ENCODE data around the gene RASSF10.

RASSF10 gene

GRCh38 chr11:12995188-12995587, 13.9 kb upstream of the RASSF10 start:
- no peak for DNase-seq

GRCh38 chr11:12995823-12996222, 13.3 kb upstream of the RASSF10 start:
- DNase-seq = no peak

- no peak for DNase-seq
Observed at GRCh38 chr11:12997168-12997567, 11.9 kb upstream of the RASSF10 start.

- DNase-seq = no peak
Observed at GRCh38 chr11:12998336-12998735, 10.8 kb upstream of the RASSF10 start.

GRCh38 chr11:12999597-12999996, 9.5 kb upstream of the RASSF10 start:
- DNase-seq = no peak

- DNase-seq = no peak
Observed at GRCh38 chr11:13000116-13000515, 9.0 kb upstream of the RASSF10 start.

- DNase-seq = no peak
Observed at GRCh38 chr11:13000721-13001120, 8.4 kb upstream of the RASSF10 start.

- no peak for DNase-seq
Observed at GRCh38 chr11:13003736-13004493, 5.2 kb upstream of the RASSF10 start.

GRCh38 chr11:13007182-13008060, 1.7 kb upstream of the RASSF10 start:
- no peak for DNase-seq

GRCh38 chr11:13008061-13008435, 1.1 kb upstream of the RASSF10 start:
- no peak for DNase-seq

GRCh38 chr11:13009476-13009920, 382 bp downstream of the RASSF10 start:
- DNase-seq = no peak

- DNase-seq = no peak
Observed at GRCh38 chr11:13009921-13010748, 1.0 kb downstream of the RASSF10 start.

GRCh38 chr11:13010749-13011465, 1.8 kb downstream of the RASSF10 start:
- no peak for DNase-seq

GRCh38 chr11:13011466-13012055, 2.4 kb downstream of the RASSF10 start:
- DNase-seq = no peak

- DNase-seq = no peak
Observed at GRCh38 chr11:13012056-13012661, 3.0 kb downstream of the RASSF10 start.

- no peak for DNase-seq
Observed at GRCh38 chr11:13013054-13013488, 4.0 kb downstream of the RASSF10 start.

GRCh38 chr11:13015753-13016152, 6.6 kb downstream of the RASSF10 start:
- DNase-seq = no peak

GRCh38 chr11:13016415-13016814, 7.3 kb downstream of the RASSF10 start:
- no peak for DNase-seq

GRCh38 chr11:13019313-13019712, 10.2 kb downstream of the RASSF10 start:
- no peak for DNase-seq

- no peak for DNase-seq
Observed at GRCh38 chr11:13023423-13023822, 14.3 kb downstream of the RASSF10 start.

- DNase-seq = no peak
Observed at GRCh38 chr11:13026722-13027121, 17.6 kb downstream of the RASSF10 start.

GRCh38 chr11:13028322-13028721, 19.2 kb downstream of the RASSF10 start:
- DNase-seq = no peak
